T-helper 9 cell (primary cell): ENCODE measurements around the gene CDADC1.

Experiments used
- DNase-seq: peaks from one replicate; pipeline ENCODE4 v3.0.0-alpha.2; 2020

The CDADC1 gene

GRCh38 chr13:49297338-49297737 is 49.6 kb downstream of the CDADC1 start:
- DNase-seq: no peak

GRCh38 chr13:49298416-49298815 is 50.7 kb downstream of the CDADC1 start:
- DNase-seq: no peak

- no peak for DNase-seq
Observed at GRCh38 chr13:49298903-49299605, 51.3 kb downstream of the CDADC1 start.

- no peak for DNase-seq
Observed at GRCh38 chr13:49300276-49300675, 52.6 kb downstream of the CDADC1 start.

- peak; percentile 25 for DNase-seq
Observed at GRCh38 chr13:49300739-49301589, 53.2 kb downstream of the CDADC1 start.

- DNase-seq: no peak
Observed at GRCh38 chr13:49302222-49302621, 54.5 kb downstream of the CDADC1 start.

- DNase-seq: no peak
Observed at GRCh38 chr13:49302817-49303216, 55.1 kb downstream of the CDADC1 start.

- no peak for DNase-seq
Observed at GRCh38 chr13:49303533-49304252, 56.0 kb downstream of the CDADC1 start.

GRCh38 chr13:49304356-49304755 is 56.6 kb downstream of the CDADC1 start:
- no peak for DNase-seq

GRCh38 chr13:49304763-49305700 is 57.3 kb downstream of the CDADC1 start:
- no peak for DNase-seq

GRCh38 chr13:49305792-49306425 is 58.2 kb downstream of the CDADC1 start:
- DNase-seq: no peak

GRCh38 chr13:49307365-49307764 is 59.6 kb downstream of the CDADC1 start:
- DNase-seq: no peak

GRCh38 chr13:49308097-49308875 is 60.6 kb downstream of the CDADC1 start:
- no peak for DNase-seq

GRCh38 chr13:49308921-49309408 is 61.2 kb downstream of the CDADC1 start:
- no peak for DNase-seq

GRCh38 chr13:49310251-49310650 is 62.5 kb downstream of the CDADC1 start:
- DNase-seq: no peak

GRCh38 chr13:49311816-49312215 is 64.1 kb downstream of the CDADC1 start:
- no peak for DNase-seq

GRCh38 chr13:49314344-49314882 is 66.7 kb downstream of the CDADC1 start:
- DNase-seq: no peak

- no peak for DNase-seq
Observed at GRCh38 chr13:49315036-49315565, 67.4 kb downstream of the CDADC1 start.

GRCh38 chr13:49315756-49316482 is 68.2 kb downstream of the CDADC1 start:
- DNase-seq: no peak
